Measurements from ENCODE around the gene RALGPS1.

RALGPS1 gene

DNA sequence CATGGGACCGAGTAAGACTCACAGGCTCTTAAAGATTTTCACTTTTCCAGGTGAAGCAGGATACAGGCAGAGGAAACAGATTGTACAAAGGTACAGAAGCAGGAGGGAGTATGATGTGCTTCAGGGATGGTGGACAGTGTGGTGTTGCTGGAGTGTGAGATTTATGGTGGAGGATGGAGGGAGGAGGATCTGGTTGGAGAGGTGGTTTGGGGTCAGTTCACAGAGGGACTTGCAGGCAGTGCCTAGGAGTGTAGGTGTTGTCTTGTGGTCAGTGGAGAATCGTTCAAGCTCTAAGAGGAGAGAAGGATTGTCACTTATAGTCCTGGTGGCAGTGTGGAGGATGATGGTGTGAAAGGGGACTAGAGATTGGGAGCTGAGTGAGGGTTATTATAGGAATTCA is 11.8 kb downstream of the RALGPS1 start:
- H3K27ac ChIP-seq, result no peak overlapping the region; the same call in 1 of the 2 replicates
- TF ChIP-seq, protein P1, sequence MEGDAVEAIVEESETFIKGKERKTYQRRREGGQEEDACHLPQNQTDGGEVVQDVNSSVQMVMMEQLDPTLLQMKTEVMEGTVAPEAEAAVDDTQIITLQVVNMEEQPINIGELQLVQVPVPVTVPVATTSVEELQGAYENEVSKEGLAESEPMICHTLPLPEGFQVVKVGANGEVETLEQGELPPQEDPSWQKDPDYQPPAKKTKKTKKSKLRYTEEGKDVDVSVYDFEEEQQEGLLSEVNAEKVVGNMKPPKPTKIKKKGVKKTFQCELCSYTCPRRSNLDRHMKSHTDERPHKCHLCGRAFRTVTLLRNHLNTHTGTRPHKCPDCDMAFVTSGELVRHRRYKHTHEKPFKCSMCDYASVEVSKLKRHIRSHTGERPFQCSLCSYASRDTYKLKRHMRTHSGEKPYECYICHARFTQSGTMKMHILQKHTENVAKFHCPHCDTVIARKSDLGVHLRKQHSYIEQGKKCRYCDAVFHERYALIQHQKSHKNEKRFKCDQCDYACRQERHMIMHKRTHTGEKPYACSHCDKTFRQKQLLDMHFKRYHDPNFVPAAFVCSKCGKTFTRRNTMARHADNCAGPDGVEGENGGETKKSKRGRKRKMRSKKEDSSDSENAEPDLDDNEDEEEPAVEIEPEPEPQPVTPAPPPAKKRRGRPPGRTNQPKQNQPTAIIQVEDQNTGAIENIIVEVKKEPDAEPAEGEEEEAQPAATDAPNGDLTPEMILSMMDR (conservative IDR thresholded peaks at IDR 0.05), result no peak

DNA sequence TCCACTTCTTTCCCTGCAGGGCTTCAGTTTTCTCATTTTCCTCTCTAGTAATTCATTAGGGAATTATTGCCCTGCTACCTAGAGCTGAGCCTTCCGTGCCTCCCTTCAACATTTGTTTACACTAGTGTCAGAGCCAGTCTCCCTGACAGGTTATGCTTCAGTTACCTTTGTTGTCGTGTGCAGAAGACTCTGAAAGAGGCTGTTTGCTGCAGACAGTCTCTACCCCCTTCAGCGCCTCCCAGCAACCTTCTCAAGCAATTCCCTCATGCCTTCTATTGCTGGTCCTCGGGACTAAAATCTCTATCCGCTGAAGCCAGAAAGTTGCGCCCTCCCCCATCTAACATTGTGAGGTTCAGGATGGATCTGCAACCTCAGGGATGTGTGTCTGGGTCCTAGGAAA is 12.8 kb downstream of the RALGPS1 start:
- peak overlapping the region; percentile 56 for H3K27ac ChIP-seq
- TF ChIP-seq, protein P1 (conservative IDR thresholded peaks at IDR 0.05), result no peak

DNA sequence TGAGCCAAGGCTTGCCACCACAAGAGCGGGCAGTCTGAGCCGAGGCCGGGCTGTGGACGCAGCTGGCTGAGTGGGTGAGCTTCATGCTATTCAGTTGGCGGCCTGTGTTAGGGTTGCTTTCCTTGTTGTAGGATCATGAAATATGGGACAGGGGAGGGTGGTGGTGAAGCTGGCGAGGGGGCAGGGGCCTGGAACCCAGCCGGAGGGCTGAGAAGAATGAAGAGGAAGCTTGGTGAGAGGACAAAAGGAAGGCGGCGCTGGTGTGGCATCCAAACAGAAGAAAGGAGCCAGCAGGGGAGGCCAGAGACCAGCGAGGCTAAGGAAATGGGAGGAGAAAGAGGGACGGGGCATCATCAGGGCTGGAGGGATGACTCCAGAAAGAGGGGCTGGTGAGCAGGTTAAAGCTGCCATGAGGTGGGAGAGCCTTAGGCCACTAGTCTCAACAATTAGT is 18.3 kb downstream of the RALGPS1 start:
- no peak overlapping the region for H3K27ac ChIP-seq
- TF ChIP-seq, protein P1 (conservative IDR thresholded peaks at IDR 0.05), result no peak

DNA sequence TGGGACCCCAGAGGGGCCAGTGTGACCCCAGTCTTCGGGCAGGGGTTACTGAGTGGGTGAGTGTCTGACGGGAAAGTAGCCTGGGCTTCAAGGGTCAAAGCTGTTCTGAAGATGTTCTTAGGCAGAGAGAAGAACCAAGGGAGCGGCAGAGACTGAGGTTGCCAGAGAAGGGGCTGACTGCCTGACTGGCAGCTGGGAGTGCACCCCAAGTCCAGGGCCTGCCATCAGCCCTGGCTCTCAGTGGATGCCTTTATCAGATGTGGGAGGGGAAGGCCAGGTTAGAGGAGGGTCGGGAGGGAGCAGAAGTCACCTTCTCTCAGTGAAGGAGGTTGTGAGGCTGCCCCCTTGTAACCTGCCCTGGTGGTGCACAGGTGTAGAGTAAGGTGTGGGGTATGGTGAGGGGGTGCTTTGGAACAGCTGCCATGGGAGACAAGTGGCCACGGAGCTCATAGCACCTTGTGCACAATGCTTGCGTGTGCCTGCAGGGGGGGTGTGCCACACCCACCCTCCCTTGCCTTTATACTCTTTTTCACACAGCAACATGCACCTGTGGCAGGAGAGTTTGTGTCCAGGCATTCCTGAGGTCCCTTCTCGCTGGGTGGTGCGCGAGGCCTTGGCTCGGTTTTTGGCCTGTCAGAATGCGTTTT is 18.9 kb downstream of the RALGPS1 start:
- no peak overlapping the region for H3K27ac ChIP-seq

DNA sequence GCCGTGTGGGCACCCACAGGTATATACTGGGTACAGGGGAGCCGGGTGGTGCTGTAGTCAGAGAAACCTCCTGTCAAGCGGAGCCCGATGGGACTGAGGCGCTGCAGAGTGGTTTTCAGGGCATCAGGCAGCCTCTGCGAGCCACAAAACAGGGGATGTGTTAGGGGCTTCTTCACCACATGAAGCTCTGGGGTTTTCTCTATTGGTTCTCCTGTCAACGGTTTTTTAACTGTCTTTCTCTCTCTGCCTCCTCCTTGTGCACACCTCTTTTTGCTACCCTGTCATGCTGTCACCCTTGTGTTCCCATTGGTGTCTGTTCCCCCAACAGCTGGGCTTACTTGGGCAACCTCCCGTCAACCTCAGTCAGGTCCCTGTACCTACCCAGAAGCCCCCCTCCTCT is 19.9 kb downstream of the RALGPS1 start:
- TF ChIP-seq, protein P1 (conservative IDR thresholded peaks at IDR 0.05), result no peak
- no peak overlapping the region for H3K27ac ChIP-seq

More for the DNA sequence above, 18.9 kb downstream of the RALGPS1 start:
- TF ChIP-seq, protein P1 (conservative IDR thresholded peaks at IDR 0.05), result no peak

DNA sequence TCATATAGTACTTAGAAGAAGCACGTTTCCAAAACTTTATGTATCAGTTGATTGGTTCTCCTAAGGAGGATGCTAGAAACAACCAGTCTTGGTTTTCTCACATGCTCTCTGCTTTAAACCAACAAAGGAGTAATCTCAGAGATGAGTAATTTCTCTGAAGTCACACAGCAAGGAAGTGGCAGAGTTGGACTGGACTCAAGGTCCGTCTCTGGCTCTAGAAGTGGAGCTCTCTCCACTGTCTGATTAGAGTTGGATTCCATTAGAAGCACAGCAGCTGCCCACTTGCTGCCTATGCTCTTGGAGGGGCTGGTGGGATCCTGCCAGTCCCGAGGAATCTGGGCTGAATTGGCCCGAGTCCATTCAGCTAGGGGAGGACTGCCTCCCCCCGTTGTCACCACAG is 21.0 kb downstream of the RALGPS1 start:
- H3K27ac ChIP-seq, result no peak overlapping the region
- TF ChIP-seq, protein P1 (conservative IDR thresholded peaks at IDR 0.05), result no peak

DNA sequence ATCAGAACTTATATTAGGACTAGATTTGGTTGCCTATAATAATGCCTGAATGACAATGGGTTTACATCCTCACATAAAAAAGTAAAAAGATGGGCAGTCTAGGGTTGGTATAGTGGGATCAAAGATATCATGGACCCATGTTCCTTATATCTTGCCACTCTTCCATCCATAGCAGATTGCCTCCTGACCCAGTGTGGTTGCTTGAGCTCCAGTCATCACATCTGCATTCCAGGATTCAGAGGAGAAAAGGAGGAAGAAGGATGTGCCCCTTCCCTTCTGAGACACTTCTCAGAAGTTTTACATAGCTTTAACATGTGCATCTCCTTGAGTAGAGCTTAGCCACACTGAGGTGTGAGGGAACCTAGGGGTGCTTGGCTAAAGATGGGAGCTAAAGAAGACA is 22.9 kb downstream of the RALGPS1 start:
- no peak overlapping the region for H3K27ac ChIP-seq
- TF ChIP-seq, protein P1 (conservative IDR thresholded peaks at IDR 0.05), result no peak

Measured in VCaP (cell line).